Measurements from ENCODE around the gene ZFPM1.

- TF ChIP-seq POLR2A (IDR thresholded peaks at IDR 0.05) (no peak), CTCF (IDR thresholded peaks at IDR 0.05) (no peak)
These were observed 25.7 kb upstream of the ZFPM1 start for GRCh38 chr16:88427376-88427775.

Data from body of pancreas (tissue), 4 donors.